ENCODE results near the gene CD300C. TPM values are rescaled to one million over a fixed set of nuclear protein-coding genes. Genes with fewer than 3 reads are reported as not detected.
A peak's percentile ranks its signal among the peaks of the same experiment; 100 is the strongest.
"Not testable (repeated sequence)": the region's sequence is repeated elsewhere in the genome, so short reads cannot be mapped to it uniquely, and the experiment has no call there.

The CD300C gene
- total RNA-seq: 0.31 TPM

DNA sequence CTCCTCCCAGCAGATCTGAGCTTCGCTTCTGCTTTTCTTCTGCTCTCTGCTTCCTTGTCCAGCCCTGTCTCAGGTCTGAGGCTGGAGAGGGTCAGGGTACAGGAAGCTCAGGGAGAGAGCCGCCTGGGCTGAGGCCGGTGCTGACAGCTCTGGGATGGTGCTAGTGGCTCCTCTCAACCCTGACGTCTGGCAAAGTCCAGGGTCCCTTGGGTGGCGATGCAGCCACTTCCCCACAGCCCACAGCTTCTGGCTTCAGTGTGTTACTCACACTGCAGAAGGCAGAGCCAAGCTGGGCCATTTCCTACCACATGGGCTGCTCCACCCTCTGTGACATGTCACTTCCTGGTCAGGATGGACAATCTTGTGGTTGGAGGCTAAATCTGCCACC is at the start of gene CD300C:
TSS of gene CD300C (minus strand) at position 273 of the 388 bp plus-strand sequence. CDS start 333 bp downstream, outside the sequence.
- no peak for DNase-seq

DNA sequence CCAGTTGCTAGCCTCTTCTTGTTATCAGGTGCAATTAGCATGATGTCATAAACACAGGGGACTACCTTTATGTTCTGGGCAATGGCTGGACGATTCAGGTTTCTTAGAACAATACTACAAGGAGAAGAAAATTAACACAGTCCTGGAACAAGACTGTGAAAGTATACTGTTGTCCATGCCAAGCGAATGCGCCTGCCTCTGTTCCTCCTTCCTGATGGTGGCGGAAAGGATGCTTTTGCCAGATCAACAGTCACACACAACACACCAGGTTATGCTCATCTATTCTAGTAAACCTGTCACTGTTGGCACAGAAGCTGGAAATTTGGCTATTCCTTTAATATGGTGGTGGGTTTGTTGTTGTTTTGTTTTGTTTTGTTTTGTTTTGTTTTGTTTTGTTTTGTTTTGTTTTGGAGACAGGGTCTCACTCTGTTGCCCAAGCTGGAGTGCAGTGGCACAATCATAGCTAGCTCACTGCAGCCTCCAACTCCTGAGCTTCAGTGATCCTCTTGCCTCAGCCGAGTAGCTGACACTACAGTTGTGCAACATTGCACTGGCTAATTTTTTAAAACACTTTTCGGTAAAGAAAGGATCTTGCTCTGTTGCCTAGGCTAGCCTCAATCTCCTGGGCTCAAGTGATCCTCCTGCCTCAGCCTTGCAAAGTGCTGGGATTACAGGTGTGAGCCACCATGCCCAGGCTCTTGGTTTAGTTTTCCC is 49.3 kb upstream of the CD300C start:
- DNase-seq: no peak

DNA sequence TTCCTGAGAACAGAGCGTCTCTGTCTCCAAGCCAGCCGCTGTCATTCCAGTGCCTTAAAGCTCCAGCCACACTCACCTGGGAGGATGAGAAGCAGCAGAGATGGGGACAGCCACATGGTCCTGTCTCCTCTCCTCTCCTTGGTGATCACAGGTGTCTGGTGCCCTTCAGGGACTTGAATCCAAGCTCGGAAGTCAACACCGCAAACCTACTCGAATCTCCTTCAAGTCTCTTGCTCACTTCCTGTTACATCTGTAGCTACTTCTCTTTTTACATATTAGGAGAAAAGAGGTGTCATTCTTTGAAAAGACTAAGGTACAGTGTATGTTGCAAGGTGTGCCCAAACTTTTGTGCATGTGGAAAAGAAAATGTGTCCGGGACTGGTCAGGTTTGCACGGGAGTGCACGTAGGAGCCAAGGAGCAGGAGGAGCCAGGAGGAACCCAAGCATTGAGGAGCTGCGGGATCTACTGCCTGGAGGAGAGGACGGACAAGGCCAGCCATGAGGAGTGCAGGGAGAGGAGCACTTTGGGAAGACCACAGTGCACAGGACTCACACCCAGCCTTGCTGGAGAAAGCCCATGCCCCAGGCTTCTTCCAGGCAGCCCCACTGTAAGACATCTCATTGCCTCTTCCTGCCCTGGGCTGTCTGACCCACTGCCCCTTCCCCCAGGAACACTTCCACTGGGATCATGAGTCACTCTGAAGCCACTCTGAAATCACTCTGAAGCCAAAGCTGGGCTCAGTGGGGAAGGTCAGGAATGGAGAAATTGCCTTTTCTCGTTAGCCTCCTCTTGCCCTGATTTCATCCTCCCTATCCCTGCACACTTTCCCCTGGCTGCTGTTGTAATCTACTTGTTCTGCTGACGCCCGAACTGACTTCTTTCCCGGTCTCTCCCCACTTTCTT is 46.4 kb upstream of the CD300C start, which contains the start of gene CD300LD:
TSS of gene CD300LD (minus strand) at position 197 of the 904 bp plus-strand sequence. CDS start at position 116, 81 bp downstream.
- DNase-seq: no peak

DNA sequence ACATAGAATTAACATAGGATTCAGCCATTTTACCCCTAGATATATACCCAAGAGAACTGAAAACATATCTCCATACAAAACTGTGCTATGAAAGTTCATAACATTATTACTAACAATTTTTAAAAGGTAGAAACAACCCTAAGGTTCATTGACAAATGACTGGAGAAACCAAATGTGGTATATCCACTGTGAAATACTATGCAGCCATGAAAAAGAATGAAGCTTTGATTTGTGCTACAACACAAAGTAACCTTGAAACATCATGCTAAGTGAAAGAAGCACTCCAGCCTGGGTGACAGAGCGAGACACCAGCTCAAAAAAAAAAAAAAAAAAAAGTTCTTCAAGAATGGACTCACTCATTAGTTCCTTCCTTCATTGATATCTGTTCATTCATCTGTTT is 45.6 kb upstream of the CD300C start:
- no peak for DNase-seq

DNA sequence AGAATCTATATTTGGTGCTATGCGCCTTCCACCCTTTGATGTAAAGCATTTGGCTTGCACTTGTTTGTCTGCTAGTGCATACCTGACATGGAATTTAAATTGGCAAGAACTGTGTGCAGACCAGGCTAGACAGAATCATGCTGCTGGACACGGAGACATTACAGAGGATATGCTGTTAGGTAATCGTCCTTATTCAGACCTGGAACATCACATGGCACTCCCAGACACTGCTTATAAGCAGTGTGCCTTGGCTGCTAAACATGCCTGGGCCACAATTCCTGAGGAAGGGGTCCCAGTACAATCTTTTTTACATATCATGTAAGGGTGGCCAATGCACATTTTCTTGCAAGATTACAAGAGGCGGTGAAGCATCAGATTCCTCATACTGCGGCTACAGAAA is 39.8 kb upstream of the CD300C start:
- DNase-seq: no peak

DNA sequence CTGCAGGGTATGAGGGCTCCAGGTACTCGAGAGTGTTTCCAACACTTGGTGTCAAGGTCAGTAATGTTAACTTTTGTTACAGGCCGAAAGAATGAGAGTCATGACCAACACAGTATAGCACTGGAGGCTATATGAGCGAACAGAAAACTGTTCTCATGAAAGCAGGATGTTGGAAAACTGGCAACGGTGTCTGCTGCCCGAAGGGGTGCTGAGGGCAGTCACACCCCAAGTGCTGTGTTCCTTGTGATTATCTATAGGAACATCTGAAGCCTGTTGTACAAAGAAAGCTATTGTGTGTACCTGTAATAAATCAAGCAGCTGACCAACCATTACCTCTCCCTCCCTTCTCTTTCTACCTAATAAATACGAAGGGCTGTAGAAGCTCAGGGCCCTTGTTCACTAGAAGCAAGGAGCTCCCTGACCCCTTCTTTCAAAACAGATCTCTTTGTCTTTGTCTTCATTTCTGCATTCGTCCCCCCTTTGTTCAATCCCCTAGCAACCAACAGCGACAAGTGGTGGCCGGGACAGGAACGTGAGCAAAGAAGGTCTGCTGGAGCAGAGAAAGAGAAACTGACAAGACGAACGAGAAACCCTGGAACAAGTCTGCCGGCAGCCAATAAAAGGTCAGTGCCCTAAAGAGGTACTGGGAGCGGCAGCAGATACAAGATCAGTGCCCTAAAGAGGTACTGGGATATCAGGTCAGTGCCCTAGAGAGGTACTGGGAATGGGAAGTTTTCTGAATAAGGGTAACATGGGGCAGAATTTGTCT is 38.6 kb upstream of the CD300C start:
- no peak for DNase-seq

DNA sequence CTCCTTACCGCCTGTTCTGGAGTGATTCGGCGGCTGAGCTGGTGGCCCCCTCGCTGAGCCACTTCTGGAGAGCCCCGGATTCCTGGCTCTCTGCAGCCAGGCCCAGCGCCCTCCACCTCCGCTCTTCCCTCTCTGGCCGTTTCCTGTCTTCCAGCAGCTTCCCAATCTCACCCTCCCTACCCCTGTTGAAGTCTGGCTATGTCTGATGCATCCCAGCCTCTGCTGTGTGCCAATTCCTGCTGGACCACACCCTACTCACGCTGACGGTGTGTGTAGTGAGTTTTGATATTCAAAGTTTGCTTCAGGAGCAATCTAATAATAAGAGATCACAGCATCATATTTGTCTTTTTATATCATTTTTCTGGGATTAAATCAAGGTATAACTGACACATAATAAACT is 36.7 kb upstream of the CD300C start:
- DNase-seq: no peak

DNA sequence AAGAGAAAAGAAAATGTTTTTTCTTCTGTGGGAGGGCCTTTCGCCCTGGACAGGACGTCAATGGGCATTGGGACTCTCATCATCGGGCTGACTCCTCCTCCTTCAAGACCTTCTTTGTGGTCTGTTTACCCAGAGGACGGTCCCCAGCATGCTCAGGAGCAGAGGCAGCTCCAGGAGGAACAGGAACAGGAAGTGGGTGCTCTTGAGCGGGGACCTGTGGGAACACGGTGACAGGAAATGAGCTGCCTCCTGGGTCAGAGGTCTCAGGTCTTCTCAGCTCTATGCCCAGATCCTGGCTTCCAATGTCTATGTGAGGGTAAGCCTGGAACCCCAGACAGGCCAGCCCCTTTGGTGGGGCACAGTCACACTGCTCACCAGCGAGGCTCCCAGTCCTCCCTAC is 34.0 kb upstream of the CD300C start:
- no peak for DNase-seq

DNA sequence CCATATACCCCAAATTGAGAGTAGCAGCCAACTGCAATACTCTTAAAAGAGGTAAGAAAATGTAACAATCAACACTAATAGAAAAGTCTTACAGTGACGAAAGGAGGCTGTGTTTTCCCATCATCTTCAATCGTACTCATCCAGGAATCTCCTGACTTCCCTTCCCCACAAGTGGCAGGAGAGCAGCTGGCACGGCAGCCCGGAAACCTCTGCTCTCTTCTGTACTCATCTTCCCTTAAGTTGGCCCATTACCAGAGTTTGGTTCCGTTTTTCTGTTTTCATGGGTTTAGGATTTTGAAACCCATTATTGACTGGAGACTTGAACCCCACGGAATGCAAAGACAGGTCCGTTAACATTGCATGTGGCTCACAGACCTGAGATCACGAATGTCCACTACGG is 33.1 kb upstream of the CD300C start:
- no peak for DNase-seq

DNA sequence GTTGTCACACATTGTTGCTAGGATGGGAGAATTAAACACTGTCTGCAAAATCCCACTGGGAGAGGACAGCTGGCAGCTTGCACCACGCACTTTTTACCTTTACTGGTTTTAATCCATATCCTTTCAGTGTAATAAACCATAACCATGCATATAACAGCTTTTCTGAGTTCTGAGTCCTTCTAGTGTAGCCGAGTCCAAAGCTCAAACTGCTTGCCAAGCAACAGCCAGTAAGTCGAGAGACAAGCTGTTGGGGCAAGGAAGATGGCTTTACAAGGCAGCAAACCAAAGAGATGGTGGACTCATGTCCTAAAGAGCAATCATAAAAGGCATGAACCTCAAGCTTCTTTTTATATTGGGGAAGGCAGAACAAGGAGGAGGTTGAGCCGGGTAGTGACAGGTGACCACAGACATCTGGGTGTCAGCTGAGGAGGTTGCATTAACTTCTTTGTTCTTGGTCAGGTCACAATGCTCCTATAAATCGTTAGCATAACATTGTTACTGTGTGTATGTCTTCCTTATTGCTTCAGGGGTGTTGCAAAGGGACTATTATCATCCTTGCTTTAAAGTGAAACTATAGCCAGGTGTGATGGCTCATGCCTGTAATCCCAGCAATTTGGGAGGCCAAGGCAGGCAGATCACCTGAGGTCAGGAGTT is 28.7 kb upstream of the CD300C start:
- DNase-seq: no peak

DNA sequence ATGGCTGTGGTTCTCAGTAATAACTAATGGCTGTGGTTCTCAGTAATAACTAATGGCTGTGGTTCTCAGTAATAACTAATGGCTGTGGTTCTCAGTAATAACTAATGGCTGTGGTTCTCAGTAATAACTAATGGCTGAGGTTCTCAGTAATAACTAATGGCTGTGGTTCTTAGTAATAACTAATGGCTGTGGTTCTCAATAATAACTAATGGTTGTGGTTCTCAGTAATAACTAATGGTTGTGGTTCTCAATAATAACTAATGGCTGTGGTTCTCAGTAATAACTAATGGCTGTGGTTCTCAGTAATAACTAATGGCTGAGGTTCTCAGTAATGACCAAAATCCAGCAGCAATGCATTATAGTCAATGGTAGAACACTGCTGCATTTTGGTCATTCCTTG is 27.7 kb upstream of the CD300C start:
- DNase-seq: not testable (repeated sequence)

DNA sequence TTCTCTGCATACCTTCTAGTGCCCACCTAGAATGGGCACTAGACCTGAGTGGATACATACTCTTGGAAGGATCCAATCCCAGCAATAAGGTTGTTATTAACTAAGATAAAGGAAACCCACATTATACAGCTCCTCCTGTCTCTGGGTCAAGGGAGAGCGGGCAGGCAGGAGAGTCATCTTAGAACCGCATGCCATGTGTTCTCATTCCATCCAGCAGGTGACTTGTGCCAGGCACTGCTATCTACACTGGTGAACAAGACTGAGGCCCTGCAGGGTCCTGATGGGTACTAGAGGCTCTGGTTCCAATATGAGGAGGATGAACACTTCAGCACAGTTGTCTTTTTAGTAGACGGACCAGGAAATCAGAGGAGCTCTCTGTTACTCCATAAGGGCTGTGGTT is 27.3 kb upstream of the CD300C start:
- no peak for DNase-seq

DNA sequence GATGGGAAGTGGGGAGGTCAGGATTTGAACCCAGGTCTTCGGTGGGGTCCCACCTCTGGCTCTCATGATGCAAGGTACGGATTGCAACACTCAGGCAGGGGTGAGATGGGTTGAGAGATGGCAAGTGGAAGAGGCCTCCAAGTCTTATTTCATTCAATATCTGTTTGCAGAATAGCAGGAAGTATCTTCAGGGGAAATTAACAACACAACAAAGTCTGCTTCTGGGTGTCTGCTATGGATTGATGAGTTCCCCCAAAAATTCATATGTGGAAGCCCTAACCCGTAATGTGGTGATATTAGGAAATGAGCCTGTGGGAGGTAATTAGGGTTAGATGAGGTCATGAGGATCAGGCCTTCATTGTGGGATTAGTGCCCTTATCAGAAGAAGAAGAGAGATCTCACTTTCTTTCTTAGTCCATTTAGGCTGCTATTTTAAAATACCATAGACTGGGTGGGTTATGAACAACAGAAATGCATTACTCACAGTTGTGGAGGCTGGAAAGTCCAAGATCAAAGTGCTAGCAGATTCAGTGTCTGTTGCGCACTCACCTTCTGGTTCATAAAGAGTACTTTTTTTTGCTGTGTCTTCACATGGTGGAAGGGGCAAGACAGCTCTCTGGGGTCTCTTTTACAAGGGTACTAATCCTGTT is 25.8 kb upstream of the CD300C start:
- no peak for DNase-seq

DNA sequence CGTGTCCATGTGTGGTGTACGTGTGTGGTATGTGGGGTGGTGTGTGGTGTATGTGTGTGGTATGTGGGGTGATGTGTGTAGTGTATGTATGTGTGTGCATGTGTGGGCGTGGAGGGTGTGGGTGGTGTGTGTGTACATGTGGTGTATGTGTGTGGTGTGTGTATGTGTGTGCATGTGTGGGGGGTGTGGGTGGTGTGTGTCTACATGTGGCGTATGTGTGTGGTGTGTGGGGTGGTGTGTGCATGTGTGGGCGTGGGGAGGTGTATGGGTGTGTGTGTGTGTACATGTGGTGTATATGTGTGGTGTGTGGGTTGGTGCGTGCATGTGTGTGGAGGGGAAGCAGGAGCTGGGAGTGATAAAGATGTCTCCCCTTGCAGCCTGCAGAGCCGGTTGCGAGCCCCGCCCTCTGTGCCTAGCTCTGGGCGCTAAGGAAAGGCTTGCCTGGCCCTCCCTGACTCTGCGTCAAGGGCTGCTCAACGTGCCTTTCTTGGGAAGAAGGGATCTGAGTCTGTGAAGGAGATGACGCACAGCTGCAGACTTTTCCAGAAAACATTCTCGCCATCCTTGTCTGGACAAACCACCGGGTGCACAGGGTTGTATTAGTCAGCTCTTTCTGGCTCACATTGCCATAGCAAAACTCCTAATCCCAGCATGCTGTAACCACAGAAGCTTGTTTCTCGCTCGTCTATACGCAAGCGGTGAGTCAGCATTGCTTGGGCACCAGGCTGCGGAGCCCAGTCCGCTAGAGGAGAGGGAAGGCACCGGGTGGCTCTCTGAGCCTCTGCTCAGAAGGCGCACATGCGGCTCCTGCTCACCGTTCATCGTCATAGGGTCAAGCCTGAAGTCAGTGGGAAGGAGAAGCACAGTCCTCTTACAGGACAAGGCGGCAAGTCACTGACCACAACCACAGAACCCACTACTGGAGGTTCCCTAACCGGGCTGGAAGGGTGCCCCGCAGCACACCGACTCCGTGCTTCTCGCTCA is 23.4 kb upstream of the CD300C start:
- peak; percentile 52 for DNase-seq

DNA sequence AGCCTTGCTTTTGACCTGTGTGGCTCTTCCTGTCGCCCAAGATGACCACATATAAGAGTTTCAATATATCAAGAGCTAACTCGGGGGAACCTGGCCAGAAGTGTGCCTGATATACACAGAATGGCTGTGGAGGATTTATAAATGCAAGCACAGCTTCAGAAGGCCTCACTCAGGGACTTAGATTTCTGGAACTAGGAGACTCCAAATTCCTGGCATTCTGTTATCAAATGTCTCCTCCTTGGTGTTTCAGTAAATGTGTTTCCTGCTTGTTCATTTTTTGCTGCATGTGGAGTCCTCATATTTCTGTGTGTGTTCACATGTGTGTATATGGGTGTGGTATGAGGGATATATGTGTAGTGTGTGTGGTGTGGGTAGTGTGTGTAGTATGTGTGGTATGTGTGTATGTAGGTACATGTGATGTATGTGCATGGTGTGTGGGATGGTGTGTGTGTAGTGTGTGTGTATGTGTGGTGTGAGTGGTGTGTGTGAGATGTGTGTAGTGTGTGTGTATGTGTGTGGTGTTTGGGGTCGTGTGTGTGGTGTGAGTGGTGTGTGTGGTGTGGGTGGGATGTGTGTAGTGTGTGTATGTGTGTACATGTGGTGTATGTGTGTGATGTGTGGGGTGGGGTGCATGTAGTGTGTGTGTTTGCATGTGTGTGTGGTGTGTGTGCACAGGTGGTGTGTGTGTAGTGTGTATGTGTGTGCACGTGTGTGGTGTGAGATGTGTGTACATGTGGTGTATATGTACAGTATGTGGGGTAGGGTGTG is 22.4 kb upstream of the CD300C start:
- DNase-seq: no peak

DNA sequence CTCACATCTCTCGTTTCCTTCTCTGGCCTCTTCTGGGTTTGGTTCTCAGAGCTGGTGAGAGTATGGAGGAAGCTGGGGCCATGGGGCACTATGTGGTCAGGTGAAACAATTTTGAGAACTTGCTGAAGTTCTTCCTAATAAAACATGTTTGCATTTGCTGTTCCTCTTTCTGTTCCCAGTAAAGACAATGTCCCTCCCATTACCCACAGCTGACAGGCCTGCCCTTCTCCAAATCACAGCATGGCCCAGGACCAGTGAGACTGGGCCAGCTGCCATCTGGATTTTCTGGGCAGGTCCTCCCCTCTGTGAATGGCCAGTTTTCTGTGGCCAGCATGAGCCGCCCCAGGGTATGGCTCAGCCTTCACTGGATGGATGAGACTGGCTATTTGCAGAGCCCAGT is 21.5 kb upstream of the CD300C start, which contains the start of gene CD300H:
TSS of gene CD300H (minus strand) at position 113 of the 400 bp plus-strand sequence.
- no peak for DNase-seq

DNA sequence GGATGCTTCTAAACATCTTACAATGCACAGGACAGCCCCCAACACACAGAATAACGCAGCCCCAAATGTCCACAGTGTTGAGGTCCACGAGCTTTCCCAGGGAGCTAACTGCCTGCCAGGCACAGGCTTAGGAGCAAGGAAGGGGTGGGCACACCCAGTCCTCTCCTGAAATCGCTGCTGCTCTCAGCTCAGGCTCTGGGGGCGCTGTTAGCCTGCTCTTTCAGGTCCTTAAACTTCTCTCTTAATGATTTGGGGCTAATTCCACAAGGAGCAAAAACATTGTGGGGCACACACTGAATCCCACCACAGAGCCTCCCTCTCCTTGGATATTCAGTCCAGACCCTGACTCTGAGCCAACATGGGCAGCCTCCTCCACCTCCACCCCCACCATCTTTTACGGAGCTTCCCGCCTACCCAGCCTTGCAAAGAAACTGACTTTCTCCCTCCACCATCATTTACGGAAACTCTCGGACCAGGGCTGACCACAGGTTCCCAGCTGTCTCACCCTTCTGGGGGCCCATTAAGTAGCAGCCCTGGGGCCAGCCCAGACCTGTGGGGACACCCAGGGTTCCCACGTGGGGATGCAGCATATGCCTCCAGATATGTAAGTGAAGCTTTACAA is 20.3 kb upstream of the CD300C start:
- DNase-seq: no peak

DNA sequence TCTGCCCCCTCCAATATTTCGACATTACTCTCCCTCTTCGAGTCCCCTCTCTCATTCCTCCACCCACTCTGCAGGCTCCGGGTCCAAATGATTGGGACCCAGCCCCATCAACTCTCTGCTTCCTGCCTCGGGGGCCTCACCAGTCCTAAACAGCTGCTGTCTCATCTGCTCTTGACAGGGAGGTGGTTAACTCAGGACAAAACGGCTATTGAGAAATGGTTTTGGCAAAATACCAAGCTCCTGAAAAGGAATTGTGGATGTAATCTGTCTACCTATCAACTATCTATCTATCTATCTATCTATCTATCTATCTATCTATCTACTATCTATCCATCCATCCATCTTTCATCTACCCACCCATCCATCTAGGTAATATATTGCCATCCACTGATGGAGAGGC is 19.2 kb upstream of the CD300C start:
- DNase-seq: no peak

DNA sequence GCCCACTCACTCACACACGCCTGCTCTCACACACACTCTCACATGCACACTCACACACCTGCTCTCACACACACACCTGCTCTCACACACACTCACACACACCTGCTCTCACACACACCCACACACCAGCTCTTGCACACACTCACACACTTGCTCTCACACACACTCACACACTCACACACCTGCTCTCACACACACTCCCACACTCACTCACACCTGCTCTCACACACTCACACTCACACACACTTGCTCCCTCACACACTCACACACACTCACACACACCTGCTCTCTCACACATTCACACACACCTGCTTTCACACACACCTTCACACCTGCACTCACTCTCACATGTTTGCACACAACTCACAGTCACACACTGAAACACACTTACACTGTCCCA is 17.4 kb upstream of the CD300C start:
- no peak for DNase-seq

All from occipital lobe (tissue), 2 donors.